GM19099 (cell line): ENCODE results near the gene ABCC1.

Experiments used
- POLR2A ChIP-seq: IDR thresholded peaks from 3 replicates; pipeline ENCODE4 v1.6.1; 2011; ENCODE audit warnings: low read depth; ENCODE audit not compliant: insufficient read length; ENCODE audit errors: extremely low read depth

ABCC1 gene

DNA sequence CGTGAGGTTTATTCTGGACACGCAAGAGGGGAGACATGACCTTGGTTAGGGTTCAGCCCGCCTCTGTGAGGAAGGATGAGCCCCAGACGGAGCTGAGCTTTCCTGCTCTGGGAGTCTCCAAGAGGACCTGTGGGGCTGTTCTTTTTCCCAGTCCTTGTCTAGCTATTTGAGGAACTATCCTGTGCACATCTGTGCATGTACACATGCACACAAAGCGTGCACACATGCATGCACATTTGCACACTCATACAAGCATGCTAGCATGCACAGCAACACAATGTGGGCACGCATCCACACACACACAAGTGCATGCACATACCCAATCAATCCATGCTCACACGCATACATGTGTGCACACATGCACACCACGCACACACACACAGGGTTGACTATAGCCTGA lies 233.5 kb downstream of the ABCC1 start:
- no peak for TF ChIP-seq POLR2A

DNA sequence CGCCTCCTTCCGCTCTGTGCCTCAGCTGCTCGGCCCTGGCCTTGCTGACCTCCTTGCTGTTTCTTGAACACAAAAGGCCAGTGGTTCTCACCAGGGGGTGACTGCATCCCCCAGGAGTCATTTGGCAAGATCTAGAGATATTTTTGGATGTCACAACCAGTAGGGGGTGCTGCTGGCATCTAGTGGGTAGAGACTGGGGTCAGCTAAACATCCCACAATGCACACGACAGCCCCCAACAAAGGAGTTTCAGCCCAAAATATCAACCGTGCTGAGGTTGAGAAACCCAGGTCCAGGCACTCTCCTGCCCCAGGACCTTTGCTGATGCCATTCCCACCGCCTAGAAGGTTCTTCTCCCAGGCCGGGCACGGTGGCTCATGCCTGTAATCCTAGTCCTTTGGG lies 234.1 kb downstream of the ABCC1 start:
- no peak for TF ChIP-seq POLR2A

DNA sequence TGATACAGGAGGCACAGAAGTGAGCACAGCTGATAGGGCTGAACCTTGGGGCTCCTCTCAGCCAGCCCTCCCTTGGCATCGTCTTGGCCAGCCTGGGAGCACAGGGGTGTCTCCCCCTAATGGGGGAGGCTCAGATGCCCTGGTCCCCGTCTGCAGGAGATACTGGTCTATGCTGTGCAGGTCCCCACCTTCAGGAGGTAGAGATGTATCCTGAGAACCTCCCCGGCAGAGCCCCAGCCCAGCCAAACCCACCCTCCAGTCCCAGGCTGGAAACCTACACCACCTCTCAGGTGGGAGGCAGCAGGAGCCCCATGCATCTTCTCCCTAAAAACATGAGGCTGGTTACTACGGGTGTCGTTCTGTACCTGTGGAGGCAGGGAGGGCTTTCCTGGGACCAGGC lies 235.2 kb downstream of the ABCC1 start:
- no peak for TF ChIP-seq POLR2A

- no peak for TF ChIP-seq POLR2A
Measured at GRCh38 chr16:16185095-16185494, 235.7 kb downstream of the ABCC1 start.

DNA sequence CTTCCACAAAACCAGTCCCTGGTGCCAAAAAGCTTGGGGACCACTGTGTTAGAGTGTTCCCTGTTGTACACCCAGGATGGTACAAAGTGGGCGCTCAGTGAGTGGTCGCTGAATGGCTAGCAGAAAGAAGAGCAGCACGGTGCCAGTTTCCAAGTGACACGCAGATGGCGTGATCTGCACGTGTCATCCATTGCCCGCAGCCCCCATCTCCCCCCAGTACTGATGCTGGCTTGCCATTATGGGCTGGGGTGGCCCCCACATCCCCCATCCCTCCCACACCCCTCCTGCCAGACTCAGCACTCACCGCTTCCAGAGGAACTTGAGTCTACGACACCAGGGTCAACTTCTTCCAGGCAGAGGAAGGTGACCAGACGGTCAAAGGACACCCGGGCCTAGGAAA lies 237.4 kb downstream of the ABCC1 start:
- no peak for TF ChIP-seq POLR2A

GRCh38 chr16:16188827-16189226 lies 239.4 kb downstream of the ABCC1 start:
- no peak for TF ChIP-seq POLR2A

GRCh38 chr16:16189842-16190241 lies 240.4 kb downstream of the ABCC1 start:
- TF ChIP-seq POLR2A, result no peak

DNA sequence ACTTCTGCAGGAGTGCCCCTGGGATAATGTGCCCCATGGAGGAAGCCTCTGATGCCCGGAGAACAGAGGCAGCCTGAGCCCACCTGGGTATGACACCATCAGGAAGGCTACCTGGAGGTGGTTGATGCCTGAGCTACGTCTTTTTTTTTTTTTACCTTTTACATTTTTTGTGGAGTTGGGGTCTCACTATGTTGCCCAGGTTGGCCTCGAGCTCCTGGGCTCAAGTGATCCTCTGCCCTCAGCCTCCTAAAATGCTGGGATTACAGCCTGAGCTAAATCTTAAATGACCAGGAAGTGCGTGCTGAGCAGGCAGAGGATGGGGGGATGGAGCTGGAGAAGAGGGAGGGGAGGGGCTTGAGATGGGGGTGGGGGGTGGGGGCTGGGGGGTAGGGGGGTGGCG lies 241.1 kb downstream of the ABCC1 start:
- TF ChIP-seq POLR2A, result no peak

DNA sequence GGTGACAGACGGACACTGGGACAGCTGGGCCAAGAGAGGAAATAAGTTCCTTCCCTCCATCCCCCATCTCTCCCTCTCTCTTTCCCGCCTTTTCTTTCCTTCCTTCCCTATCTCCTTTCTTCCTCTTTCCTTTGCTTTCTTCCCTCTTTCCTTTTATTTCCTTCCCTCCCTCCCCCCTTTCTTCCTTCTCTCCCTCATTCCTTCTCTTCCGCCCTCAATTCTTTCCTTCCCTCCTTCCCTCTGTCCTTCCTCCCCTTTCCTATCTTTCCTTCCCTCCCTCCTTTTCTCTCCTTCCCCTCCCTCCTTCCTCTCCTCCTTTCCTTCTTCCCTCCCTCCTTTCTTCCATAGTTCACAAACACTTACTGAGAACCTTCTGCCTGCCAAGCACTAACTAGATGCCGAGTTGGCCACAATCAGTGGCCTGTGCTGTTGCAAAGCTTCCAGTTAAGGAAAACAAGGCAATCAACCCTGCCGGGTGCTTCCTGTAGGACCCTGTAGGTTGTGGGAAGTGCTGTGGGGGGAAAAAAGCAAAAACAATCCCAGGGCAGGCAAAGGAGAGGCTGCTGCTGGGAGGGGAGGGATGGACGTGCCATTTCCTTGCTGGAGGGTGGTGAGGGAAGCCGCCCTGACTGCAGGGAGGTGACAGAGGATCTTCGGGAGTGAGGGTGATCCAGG lies 242.2 kb downstream of the ABCC1 start:
- TF ChIP-seq POLR2A, result no peak
